Measurements from ENCODE around the gene RAB43. TPM values are rescaled to one million over a fixed set of nuclear protein-coding genes. Genes with fewer than 3 reads are reported as not detected.
"Not testable (repeated sequence)": the region's sequence is repeated elsewhere in the genome, so short reads cannot be mapped to it uniquely, and the experiment has no call there.

Gene RAB43
- 13.5 TPM for total RNA-seq (2021; ENCODE audit: unreplicated experiment)
- polyA plus RNA-seq (2012), result 11.2 and 13.0 TPM in 2 replicates
- Bru-seq, nascent RNA, result percentile 66 among the genes with signal in this experiment
- percentile 71 among the genes with signal in this experiment for BruChase-seq, experiment 1, labeled RNA remaining after a 6-hour chase
- BruChase-seq, experiment 2, labeled RNA remaining after a 2-hour chase, result percentile 83 among the genes with signal in this experiment
- long read RNA-seq, full-length matches to known transcripts, result 5 of 14 reads
- long read RNA-seq, partial matches to known transcripts, result 1 of 14 reads
- long read RNA-seq, other reads (novel, unspliced or antisense), result 8 of 14 reads

DNA sequence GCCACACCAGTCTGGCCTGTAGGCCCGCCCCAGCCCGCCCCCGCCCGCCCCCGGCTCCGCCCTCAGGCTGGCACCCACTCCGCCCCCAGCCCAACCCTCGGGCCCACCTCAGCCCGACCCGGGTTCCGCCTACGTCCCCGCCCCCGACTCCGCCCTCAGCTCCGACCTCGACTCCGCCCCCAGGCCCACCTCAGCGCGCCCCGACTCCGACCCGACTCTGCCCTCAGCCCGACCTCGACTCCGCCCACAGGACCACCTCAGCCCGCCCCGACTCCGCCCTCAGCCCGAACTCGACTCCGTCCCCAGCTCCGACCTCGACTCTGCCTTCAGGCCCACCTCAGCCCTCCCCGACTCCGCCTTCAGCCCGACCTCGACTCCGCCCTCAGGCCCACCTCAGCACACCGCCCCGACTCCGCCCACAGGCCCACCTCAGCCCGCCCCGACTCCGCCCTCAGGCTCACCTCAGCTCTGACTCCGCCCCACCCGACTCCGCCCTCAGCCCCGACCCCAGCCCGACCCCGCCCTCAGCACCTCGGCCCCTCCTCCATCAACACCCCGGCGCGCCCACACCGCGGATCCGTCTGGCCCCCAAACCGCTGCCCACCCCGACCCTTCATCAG is at the start of gene RAB43:
Gene RAB43 (minus strand): TSS at position 13 of the 620 bp plus-strand sequence. CDS start 315 bp downstream, outside the sequence.
- BruUV-seq (replicated peaks), result no TSS peak
- H3K27ac ChIP-seq (ENCODE audit: low read depth, low read length), result peak within 1 kb of the TSS; percentile 70
- H3K9me2 ChIP-seq (ENCODE audit: insufficient read depth), result no peaks in the 10 kb centered on the region
- H3K4me2 ChIP-seq (ENCODE audit: low read length), result peak within 1 kb of the TSS; percentile 91
- peak; percentile 81 for ATAC-seq
- peaks cover 5% of the 10 kb centered on the region; the same call in 1 of the 2 replicates for H3K79me2 ChIP-seq (ENCODE audit: insufficient read depth, low read length)
- peak; percentile 74 for DNase-seq (ENCODE audit: low read depth, low spot score)
- H3K4me1 ChIP-seq (ENCODE audit: control insufficient read depth in 1 of 2, insufficient read depth in 2 of 2, low read length in 2 of 2), result peaks cover 16 to 36% of the 10 kb centered on the region in 2 experiments
- ChIA-PET CTCF (interaction anchor here (0.9 to 3.7 kb wide), 6 partner anchors 40 to 152 kb away, joined by 3 to 16 read pairs (median 6); no protein-coding TSS in a partner anchor), POLR2A (interaction anchor here (0.9 to 1.4 kb wide), 6 partner anchors 39 to 194 kb away, joined by 3 to 5 read pairs (median 4); a partner anchor contains a TSS), RAD21 (ENCODE audit: low non-redundant PET in 1 of 2, low total read pairs in 2 of 2, uncharacterized antibody in 2 of 2, unreplicated experiment in 2 of 2) (interaction anchor here in 1 of 2 experiments (0.6 kb wide), 1 partner anchor 123 kb away, joined by 3 read pairs; no protein-coding TSS in a partner anchor)
- TF ChIP-seq SP1 (IDR thresholded peaks at IDR 0.05; ENCODE audit: low read depth), result peak; percentile 44; the same call in 1 of the 2 replicates
- no peak for TF ChIP-seq CEBPB (IDR thresholded peaks at IDR 0.05; ENCODE audit: low read depth)
- TF ChIP-seq EGR1 (IDR thresholded peaks at IDR 0.05; ENCODE audit: low read depth), result peak; percentile 70
- no peaks in the 10 kb centered on the region for H4K20me1 ChIP-seq (ENCODE audit: insufficient read depth)
- H3K9me3 ChIP-seq (ENCODE audit: control insufficient read depth in 1 of 2, insufficient read depth in 1 of 2, low read depth in 1 of 2, low read length in 2 of 2), result no peaks in the 10 kb centered on the region
- H3K4me3 ChIP-seq (replicated peaks in 1 of 2; ENCODE audit: low read depth in 1 of 2, low read length in 2 of 2), result peak within 1 kb of the TSS; percentile 69 to 76
- H3K36me3 ChIP-seq (ENCODE audit: control insufficient read depth in 1 of 2, insufficient read depth in 2 of 2, low read length in 2 of 2), result no peaks in the 10 kb centered on the region; a peak in 1 of 4 replicates
- H3K9ac ChIP-seq (ENCODE audit: low read length), result peak within 1 kb of the TSS; percentile 78
- H3K27me3 ChIP-seq (ENCODE audit: insufficient read depth, low read length), result no peaks in the 10 kb centered on the region
- no peak within 1 kb of the TSS for H2AFZ ChIP-seq (ENCODE audit: low read depth, low read length, poor library complexity, severe bottlenecking)
- intact Hi-C loops (cut with micrococcal nuclease), result no loop called here

DNA sequence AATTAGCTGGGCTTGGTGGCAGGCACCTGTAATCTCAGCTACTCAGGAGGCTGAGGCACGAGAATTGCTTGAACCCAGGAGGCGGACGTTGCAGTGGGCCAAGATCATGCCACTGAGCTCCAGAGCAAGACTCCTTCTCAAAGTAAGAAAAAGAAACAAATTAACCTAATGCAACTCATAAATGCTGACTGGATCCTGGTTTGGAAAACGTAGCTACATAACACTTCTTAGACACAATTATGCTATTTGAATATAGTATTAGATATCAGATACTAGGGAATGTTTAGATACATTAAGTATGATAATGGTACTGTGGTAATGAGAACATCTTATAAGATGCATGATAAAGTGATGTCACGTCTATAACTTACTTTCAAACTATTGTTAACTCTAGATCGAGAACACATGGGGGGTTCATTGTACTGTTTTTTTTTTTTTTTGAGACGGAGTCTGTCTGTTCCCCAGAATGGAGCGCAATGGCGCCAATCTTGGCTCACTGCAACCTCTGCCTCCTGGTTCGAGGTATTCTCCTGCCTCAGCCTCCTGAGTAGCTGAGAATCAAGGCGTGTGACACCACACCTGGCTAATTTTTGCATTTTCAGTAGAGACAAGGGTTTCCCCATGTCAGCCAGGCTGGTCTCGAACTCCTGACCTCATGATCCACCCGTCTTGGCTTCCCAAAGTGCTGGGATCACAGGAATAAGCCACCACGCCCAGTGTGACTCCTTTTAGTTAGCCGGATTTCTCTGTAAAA is 45.2 kb upstream of the RAB43 start:
- intact Hi-C loops (cut with micrococcal nuclease), result no loop called here
- RAD21 ChIA-PET (ENCODE audit: low non-redundant PET in 1 of 2, low total read pairs in 2 of 2, uncharacterized antibody in 2 of 2, unreplicated experiment in 2 of 2), result no interaction called here
- no peak for TF ChIP-seq RAD21 (IDR thresholded peaks at IDR 0.05; ENCODE audit: low read depth)
- peak; percentile 25 for TF ChIP-seq POLR2AphosphoS5 (IDR thresholded peaks at IDR 0.05; ENCODE audit: low read depth, low read length)
- no peak for TF ChIP-seq EZH2 (IDR thresholded peaks at IDR 0.05)
- TF ChIP-seq POLR2A (IDR thresholded peaks at IDR 0.05; ENCODE audit: borderline replicate concordance, extremely low read depth, insufficient read depth, insufficient read length), result no peak
- TF ChIP-seq EZH2phosphoT487 (IDR thresholded peaks at IDR 0.05; ENCODE audit: borderline replicate concordance), result no peak
- no peak for TF ChIP-seq ZFX (IDR thresholded peaks at IDR 0.05)
- TF ChIP-seq TCF7L2 (IDR thresholded peaks at IDR 0.05; ENCODE audit: borderline replicate concordance, extremely low read depth, insufficient read depth, insufficient read length), result no peak
- H4K20me1 ChIP-seq (ENCODE audit: insufficient read depth), result peaks cover 22% of the 10 kb centered on the region; the same call in 1 of the 2 replicates
- no peak for ATAC-seq
- POLR2A ChIA-PET, result no interaction called here
- H3K9me2 ChIP-seq (ENCODE audit: insufficient read depth), result no peaks in the 10 kb centered on the region
- H3K4me1 ChIP-seq (ENCODE audit: control insufficient read depth in 1 of 2, insufficient read depth in 2 of 2, low read length in 2 of 2), result peaks cover 4 to 17% of the 10 kb centered on the region in 2 experiments; a peak in 3 of 4 replicates
- no peaks in the 10 kb centered on the region for H3K27me3 ChIP-seq (ENCODE audit: insufficient read depth, low read length)
- no peak overlapping the region for H3K4me3 ChIP-seq (replicated peaks in 1 of 2; ENCODE audit: low read depth in 1 of 2, low read length in 2 of 2)
- H2AFZ ChIP-seq (ENCODE audit: low read depth, low read length, poor library complexity, severe bottlenecking), result no peak overlapping the region
- H3K9ac ChIP-seq (ENCODE audit: low read length), result no peak overlapping the region
- H3K36me3 ChIP-seq (ENCODE audit: control insufficient read depth in 1 of 2, insufficient read depth in 2 of 2, low read length in 2 of 2), result peaks cover 43 to 46% of the 10 kb centered on the region in 2 experiments
- no peak overlapping the region for H3K4me2 ChIP-seq (ENCODE audit: low read length)
- no TSS peak for BruUV-seq (replicated peaks)
- no peak for DNase-seq (ENCODE audit: low read depth, low spot score)
- peaks cover 43% of the 10 kb centered on the region for H3K79me2 ChIP-seq (ENCODE audit: insufficient read depth, low read length)
- H3K9me3 ChIP-seq (ENCODE audit: control insufficient read depth in 1 of 2, insufficient read depth in 1 of 2, low read depth in 1 of 2, low read length in 2 of 2), result no peaks in the 10 kb centered on the region
- CTCF ChIA-PET, result no interaction called here
- no peak overlapping the region for H3K27ac ChIP-seq (ENCODE audit: low read depth, low read length)

DNA sequence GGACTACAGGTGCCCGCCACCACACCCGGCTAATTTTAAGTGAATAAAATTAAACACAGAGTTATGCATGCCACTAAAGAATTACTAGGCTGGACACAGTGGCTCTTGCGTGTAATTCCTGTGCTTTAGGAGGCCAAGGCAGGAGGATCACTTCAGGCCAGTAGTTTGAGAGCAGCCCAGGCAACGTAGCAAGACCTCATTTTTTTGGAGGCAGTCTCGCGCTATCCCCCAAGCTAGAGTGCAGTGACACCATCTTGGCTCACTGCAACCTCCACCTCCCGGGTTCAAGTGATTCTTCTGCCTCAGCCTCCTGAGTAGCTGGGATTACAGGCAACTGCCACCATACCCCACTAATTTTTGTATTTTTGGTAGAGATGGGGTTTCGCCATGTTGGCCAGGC is 44.0 kb upstream of the RAB43 start:
- DNase-seq (ENCODE audit: low read depth, low spot score); H3K9ac ChIP-seq (ENCODE audit: low read length); H3K4me2 ChIP-seq (ENCODE audit: low read length); H3K27ac ChIP-seq (ENCODE audit: low read depth, low read length); CTCF ChIA-PET; intact Hi-C loops (cut with micrococcal nuclease); H3K9me3 ChIP-seq (ENCODE audit: control insufficient read depth in 1 of 2, insufficient read depth in 1 of 2, low read depth in 1 of 2, low read length in 2 of 2); H3K4me3 ChIP-seq (replicated peaks in 1 of 2; ENCODE audit: low read depth in 1 of 2, low read length in 2 of 2); H2AFZ ChIP-seq (ENCODE audit: low read depth, low read length, poor library complexity, severe bottlenecking); POLR2A ChIA-PET; BruUV-seq (replicated peaks); H3K9me2 ChIP-seq (ENCODE audit: insufficient read depth); ATAC-seq; H3K27me3 ChIP-seq (ENCODE audit: insufficient read depth, low read length); RAD21 ChIA-PET (ENCODE audit: low non-redundant PET in 1 of 2, low total read pairs in 2 of 2, uncharacterized antibody in 2 of 2, unreplicated experiment in 2 of 2): not testable (repeated sequence)
- peaks cover 32 to 34% of the 10 kb centered on the region in 2 experiments for H3K36me3 ChIP-seq (ENCODE audit: control insufficient read depth in 1 of 2, insufficient read depth in 2 of 2, low read length in 2 of 2)
- H3K4me1 ChIP-seq (ENCODE audit: control insufficient read depth in 1 of 2, insufficient read depth in 2 of 2, low read length in 2 of 2), result peaks cover 4 to 17% of the 10 kb centered on the region in 2 experiments; a peak in 3 of 4 replicates
- peaks cover 32% of the 10 kb centered on the region for H3K79me2 ChIP-seq (ENCODE audit: insufficient read depth, low read length)
- H4K20me1 ChIP-seq (ENCODE audit: insufficient read depth), result peaks cover 11% of the 10 kb centered on the region; the same call in 1 of the 2 replicates
